Activated CD4-positive, alpha-beta T cell treated with anti-CD3 and anti-CD28 coated beads for 1 hour (primary cell): ENCODE measurements around the gene DNAJC4.

Experiments
- DNase-seq: peaks from one replicate; pipeline ENCODE4 v3.0.0-alpha.2; 2020

The DNAJC4 gene

GRCh38 chr11:64230171-64230984 is at the start of gene DNAJC4:
Gene DNAJC4, plus strand, starts transcription at chr11:64230548. Its CDS starts 307 bp downstream, at chr11:64230855.
- peak; percentile 75 for DNase-seq

- DNase-seq, result no peak
These were observed 49.5 kb upstream of the DNAJC4 start for GRCh38 chr11:64180891-64181290.

- DNase-seq, result no peak
These were observed 48.6 kb upstream of the DNAJC4 start for GRCh38 chr11:64181506-64182411.

- no peak for DNase-seq
These were observed 46.5 kb upstream of the DNAJC4 start for GRCh38 chr11:64183890-64184289.

GRCh38 chr11:64185175-64185692 is 45.1 kb upstream of the DNAJC4 start:
- no peak for DNase-seq

- DNase-seq, result peak; percentile 98
These were observed 44.5 kb upstream of the DNAJC4 start, which contains the start of gene STIP1 for GRCh38 chr11:64185693-64186491. Gene STIP1, plus strand, starts transcription at chr11:64186171. Its CDS starts 91 bp downstream, at chr11:64186262.

GRCh38 chr11:64186492-64187165 is 43.7 kb upstream of the DNAJC4 start:
- no peak for DNase-seq

- DNase-seq, result no peak
These were observed 37.9 kb upstream of the DNAJC4 start for GRCh38 chr11:64192434-64192833.

GRCh38 chr11:64196626-64197025 is 33.7 kb upstream of the DNAJC4 start:
- DNase-seq, result no peak

- no peak for DNase-seq
These were observed 31.8 kb upstream of the DNAJC4 start for GRCh38 chr11:64198511-64198910.

GRCh38 chr11:64201543-64201942 is 28.8 kb upstream of the DNAJC4 start:
- DNase-seq, result no peak

- DNase-seq, result no peak
These were observed 27.4 kb upstream of the DNAJC4 start for GRCh38 chr11:64202992-64203391.

GRCh38 chr11:64203421-64204079 is 26.8 kb upstream of the DNAJC4 start:
- DNase-seq, result no peak

- no peak for DNase-seq
These were observed 26.3 kb upstream of the DNAJC4 start for GRCh38 chr11:64204080-64204440.

- DNase-seq, result peak; percentile 79
These were observed 25.8 kb upstream of the DNAJC4 start for GRCh38 chr11:64204464-64204989.

GRCh38 chr11:64206457-64207255 is 23.7 kb upstream of the DNAJC4 start, which contains the start of gene FERMT3:
Gene FERMT3, plus strand, starts transcription at chr11:64206721. Its CDS starts 644 bp downstream, at chr11:64207365.
- peak; percentile 56 for DNase-seq

- DNase-seq, result peak; percentile 56
These were observed 22.9 kb upstream of the DNAJC4 start for GRCh38 chr11:64207256-64208085.

- no peak for DNase-seq
These were observed 22.1 kb upstream of the DNAJC4 start for GRCh38 chr11:64208086-64208795.
